Retinal pigment epithelial cell (primary cell): Measurements from ENCODE around the gene SUSD3.

Source experiments
- DNase-seq: peaks from one replicate; pipeline ENCODE4 v3.0.0-alpha.2; 2010; ENCODE audit warnings: low read depth
- H3K4me3 ChIP-seq: 2 replicates; pipeline ENCODE4 v1.5.1; 2011; ENCODE audit warnings: mild to moderate bottlenecking, low read length, control low read depth, moderate library complexity
- CTCF ChIP-seq: conservative IDR thresholded peaks from 2 replicates; pipeline ENCODE4 v1.5.1; 2011; ENCODE audit warnings: low read depth, low read length, control low read depth, inconsistent platforms

SUSD3 gene

DNA sequence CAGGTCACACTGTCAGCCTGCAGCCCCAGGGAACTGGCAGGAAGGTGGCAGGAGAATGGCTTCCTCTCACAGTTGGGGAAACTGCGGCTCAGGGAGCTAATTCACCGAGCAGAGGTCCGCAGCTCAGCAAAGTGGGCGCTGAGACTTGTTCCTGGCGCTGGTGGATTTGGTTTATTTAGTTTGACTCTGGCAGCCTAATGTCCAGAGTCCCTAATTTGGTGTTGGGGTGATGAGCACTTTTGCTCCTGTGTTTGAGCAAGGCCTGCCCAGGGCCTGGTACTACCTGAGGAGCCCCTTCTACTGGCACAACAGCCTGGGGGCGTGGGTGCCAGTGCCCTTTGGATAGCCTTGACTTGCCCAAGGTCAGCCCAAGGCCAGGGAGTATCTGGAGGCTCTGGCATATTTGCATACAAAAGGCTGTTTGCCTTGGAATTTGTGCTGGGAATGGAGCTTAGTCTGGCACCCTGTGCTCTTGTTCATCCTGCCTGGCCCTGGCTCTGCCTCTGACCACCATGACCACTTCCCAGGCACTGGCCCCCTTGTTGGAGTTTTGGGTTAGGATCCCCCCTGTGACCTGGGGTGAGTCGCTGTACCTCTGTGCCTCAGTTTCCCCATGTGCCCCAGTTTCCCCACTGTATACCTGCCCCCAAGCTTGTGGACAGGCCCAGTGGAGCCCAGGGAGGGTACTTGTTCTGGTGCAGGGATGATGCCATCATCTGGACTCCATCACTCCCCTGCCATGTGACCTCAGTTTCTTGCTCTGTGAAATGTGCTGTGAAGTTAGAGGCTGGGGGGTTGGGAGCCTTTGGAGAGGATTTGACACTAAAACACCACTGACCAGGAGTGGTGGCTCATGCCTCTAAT is 1.4 kb downstream of the SUSD3 start:
- H3K4me3 ChIP-seq, result no peak overlapping the region
- TF ChIP-seq CTCF, result no peak

DNA sequence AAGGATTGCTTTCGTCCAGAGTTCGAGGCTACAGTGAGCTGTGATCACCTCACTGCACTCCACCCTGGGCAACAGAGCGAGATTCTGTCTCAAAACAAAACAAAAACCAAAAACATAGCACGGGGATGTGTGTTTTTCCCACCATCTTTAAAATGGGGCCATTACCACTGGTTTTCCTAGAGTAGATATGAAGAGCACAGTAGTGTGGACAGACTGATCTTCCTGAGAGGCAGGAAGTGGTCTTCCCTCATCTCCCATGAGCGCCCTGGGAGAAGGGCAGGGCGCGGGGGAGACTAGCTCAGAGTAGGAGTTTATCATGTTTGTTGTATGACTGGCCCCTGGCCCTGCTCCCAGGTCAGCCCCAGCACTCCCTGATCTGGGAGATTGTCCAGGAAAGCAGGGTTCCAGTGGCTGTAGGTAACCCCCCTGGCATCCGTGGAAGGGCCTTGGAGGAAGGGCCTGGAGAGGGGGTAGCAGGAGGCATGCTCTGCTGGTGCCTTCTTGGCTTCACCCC is 2.3 kb downstream of the SUSD3 start:
- DNase-seq, result no peak
- no peak overlapping the region for H3K4me3 ChIP-seq
- TF ChIP-seq CTCF, result no peak

More for the DNA sequence above, 1.4 kb downstream of the SUSD3 start:
- no peak for DNase-seq

GRCh38 chr9:93061260-93061751 is 2.8 kb downstream of the SUSD3 start:
- no peak for DNase-seq
- H3K4me3 ChIP-seq, result no peak overlapping the region
- TF ChIP-seq CTCF, result no peak

GRCh38 chr9:93061791-93062763 is 3.6 kb downstream of the SUSD3 start:
- TF ChIP-seq CTCF, result no peak

GRCh38 chr9:93064392-93065134 is 6.1 kb downstream of the SUSD3 start:
- TF ChIP-seq CTCF, result no peak
- H3K4me3 ChIP-seq, result no peak overlapping the region
- DNase-seq, result no peak

More at GRCh38 chr9:93061791-93062763, 3.6 kb downstream of the SUSD3 start:
- DNase-seq, result no peak
- H3K4me3 ChIP-seq, result no peak overlapping the region

GRCh38 chr9:93065135-93065720 is 6.7 kb downstream of the SUSD3 start:
- DNase-seq, result no peak
- no peak for TF ChIP-seq CTCF
- no peak overlapping the region for H3K4me3 ChIP-seq
